ENCODE data around the gene PITX1.
"Not testable (repeated sequence)": the region's sequence is repeated elsewhere in the genome, so short reads cannot be mapped to it uniquely, and the experiment has no call there.

The PITX1 gene

GRCh38 chr5:134994560-134995156, 39.4 kb downstream of the PITX1 start:
- no peak overlapping the region for H3K4me3 ChIP-seq (ENCODE audit: low read length)
- H3K27me3 ChIP-seq (ENCODE audit: control insufficient read depth, insufficient read depth, low read length), result no peaks in the 10 kb centered on the region
- no peaks in the 10 kb centered on the region for H3K36me3 ChIP-seq (ENCODE audit: control insufficient read depth, low read depth, low read length)
- no peak overlapping the region for H3K27ac ChIP-seq (ENCODE audit: low read length)
- peaks cover 10% of the 10 kb centered on the region for H3K4me1 ChIP-seq (ENCODE audit: control insufficient read depth, low read depth, low read length)
- no peaks in the 10 kb centered on the region for H3K9me3 ChIP-seq (ENCODE audit: control insufficient read depth, low read depth, low read length)
- H3K9ac ChIP-seq (ENCODE audit: low read length), result no peak overlapping the region

GRCh38 chr5:134993161-134993560, 40.9 kb downstream of the PITX1 start:
- Histone ChIP-seq H3K9ac (ENCODE audit: low read length) (no peak overlapping the region), H3K36me3 (ENCODE audit: control insufficient read depth, low read depth, low read length) (no peaks in the 10 kb centered on the region), H3K27ac (ENCODE audit: low read length) (no peak overlapping the region), H3K27me3 (ENCODE audit: control insufficient read depth, insufficient read depth, low read length) (no peaks in the 10 kb centered on the region), H3K4me3 (ENCODE audit: low read length) (no peak overlapping the region), H3K4me1 (ENCODE audit: control insufficient read depth, low read depth, low read length) (peaks cover 11% of the 10 kb centered on the region), H3K9me3 (ENCODE audit: control insufficient read depth, low read depth, low read length) (no peaks in the 10 kb centered on the region)

GRCh38 chr5:134992148-134992547, 41.9 kb downstream of the PITX1 start:
- no peak overlapping the region for H3K9ac ChIP-seq (ENCODE audit: low read length)
- no peak overlapping the region for H3K4me3 ChIP-seq (ENCODE audit: low read length)
- H3K9me3 ChIP-seq (ENCODE audit: control insufficient read depth, low read depth, low read length), result no peaks in the 10 kb centered on the region
- H3K27me3 ChIP-seq (ENCODE audit: control insufficient read depth, insufficient read depth, low read length), result no peaks in the 10 kb centered on the region
- H3K4me1 ChIP-seq (ENCODE audit: control insufficient read depth, low read depth, low read length), result peaks cover 11% of the 10 kb centered on the region
- no peaks in the 10 kb centered on the region for H3K36me3 ChIP-seq (ENCODE audit: control insufficient read depth, low read depth, low read length)
- H3K27ac ChIP-seq (ENCODE audit: low read length), result no peak overlapping the region

GRCh38 chr5:134990183-134990582, 43.8 kb downstream of the PITX1 start:
- H3K4me3 ChIP-seq (ENCODE audit: low read length); H3K9ac ChIP-seq (ENCODE audit: low read length); H3K36me3 ChIP-seq (ENCODE audit: control insufficient read depth, low read depth, low read length); H3K27ac ChIP-seq (ENCODE audit: low read length); H3K27me3 ChIP-seq (ENCODE audit: control insufficient read depth, insufficient read depth, low read length); H3K9me3 ChIP-seq (ENCODE audit: control insufficient read depth, low read depth, low read length): not testable (repeated sequence)
- H3K4me1 ChIP-seq (ENCODE audit: control insufficient read depth, low read depth, low read length), result peaks cover 11% of the 10 kb centered on the region

- no peaks in the 10 kb centered on the region for H3K27me3 ChIP-seq (ENCODE audit: control insufficient read depth, insufficient read depth, low read length)
- no peak overlapping the region for H3K4me3 ChIP-seq (ENCODE audit: low read length)
- H3K4me1 ChIP-seq (ENCODE audit: control insufficient read depth, low read depth, low read length), result peaks cover 11% of the 10 kb centered on the region
- no peak overlapping the region for H3K27ac ChIP-seq (ENCODE audit: low read length)
- H3K9me3 ChIP-seq (ENCODE audit: control insufficient read depth, low read depth, low read length), result no peaks in the 10 kb centered on the region
- H3K36me3 ChIP-seq (ENCODE audit: control insufficient read depth, low read depth, low read length), result no peaks in the 10 kb centered on the region
- no peak overlapping the region for H3K9ac ChIP-seq (ENCODE audit: low read length)
Measured at GRCh38 chr5:134989266-134989830, 44.7 kb downstream of the PITX1 start.

GRCh38 chr5:134982230-134982629, 51.8 kb downstream of the PITX1 start:
- peaks cover 28% of the 10 kb centered on the region for H3K9me3 ChIP-seq (ENCODE audit: control insufficient read depth, low read depth, low read length)

GRCh38 chr5:134979416-134979815, 54.6 kb downstream of the PITX1 start:
- Histone ChIP-seq H3K9ac (ENCODE audit: low read length) (no peak overlapping the region), H3K27ac (ENCODE audit: low read length) (no peak overlapping the region), H3K36me3 (ENCODE audit: control insufficient read depth, low read depth, low read length) (no peaks in the 10 kb centered on the region), H3K4me1 (ENCODE audit: control insufficient read depth, low read depth, low read length) (no peaks in the 10 kb centered on the region), H3K27me3 (ENCODE audit: control insufficient read depth, insufficient read depth, low read length) (no peaks in the 10 kb centered on the region), H3K9me3 (ENCODE audit: control insufficient read depth, low read depth, low read length) (peaks cover 31% of the 10 kb centered on the region), H3K4me3 (ENCODE audit: low read length) (no peak overlapping the region)

More at GRCh38 chr5:134982230-134982629, 51.8 kb downstream of the PITX1 start:
- H3K27ac ChIP-seq (ENCODE audit: low read length), result no peak overlapping the region
- H3K36me3 ChIP-seq (ENCODE audit: control insufficient read depth, low read depth, low read length), result no peaks in the 10 kb centered on the region
- no peaks in the 10 kb centered on the region for H3K27me3 ChIP-seq (ENCODE audit: control insufficient read depth, insufficient read depth, low read length)
- no peaks in the 10 kb centered on the region for H3K4me1 ChIP-seq (ENCODE audit: control insufficient read depth, low read depth, low read length)
- no peak overlapping the region for H3K4me3 ChIP-seq (ENCODE audit: low read length)
- H3K9ac ChIP-seq (ENCODE audit: low read length), result no peak overlapping the region
